ENCODE measurements around the gene NOTCH1. TPM values are rescaled to one million over a fixed set of nuclear protein-coding genes. Genes with fewer than 3 reads are reported as not detected.

NOTCH1 gene
- total RNA-seq, 6 experiments from 2014 or later = 12.1 to 17.1 (median 14.7) TPM

DNA sequence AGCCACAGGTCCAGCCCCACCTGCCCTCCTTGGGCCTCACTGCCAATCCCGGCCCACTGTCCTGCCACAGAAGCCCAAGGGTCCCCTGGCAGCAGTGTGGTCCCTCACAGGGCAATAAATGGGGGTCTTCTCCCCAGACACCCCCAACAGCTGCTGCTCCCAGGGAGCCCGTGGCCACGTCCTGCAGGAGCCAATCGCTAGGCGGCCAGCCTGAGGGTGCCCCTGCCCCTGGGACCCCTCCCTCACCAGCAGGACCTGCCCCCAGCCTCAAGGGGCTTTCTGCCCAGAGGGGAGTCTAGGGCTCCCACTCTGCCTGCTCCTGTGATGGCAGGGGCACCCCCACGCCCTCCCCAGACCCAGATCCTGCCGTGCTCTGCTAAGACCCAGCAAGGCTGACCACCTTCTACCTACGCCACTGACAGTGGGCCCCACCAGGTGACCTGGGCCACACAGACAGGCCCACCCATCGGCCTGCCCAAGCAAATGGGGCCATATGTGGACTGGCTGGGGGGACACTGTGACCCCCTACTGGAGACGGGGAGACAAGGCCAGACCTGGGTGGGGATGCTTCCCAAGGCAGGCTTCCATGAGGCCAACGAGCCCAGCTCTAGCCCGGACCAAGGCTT lies 17.0 kb downstream of the NOTCH1 start:
- DNase-seq = no peak
- H3K9me3 Mint-ChIP-seq = no peaks in the 10 kb centered on the region
- no peaks in the 10 kb centered on the region for H3K36me3 Mint-ChIP-seq (ENCODE audit: low read depth)
- H3K4me3 Mint-ChIP-seq = no peak overlapping the region
- TF ChIP-seq, protein P1, sequence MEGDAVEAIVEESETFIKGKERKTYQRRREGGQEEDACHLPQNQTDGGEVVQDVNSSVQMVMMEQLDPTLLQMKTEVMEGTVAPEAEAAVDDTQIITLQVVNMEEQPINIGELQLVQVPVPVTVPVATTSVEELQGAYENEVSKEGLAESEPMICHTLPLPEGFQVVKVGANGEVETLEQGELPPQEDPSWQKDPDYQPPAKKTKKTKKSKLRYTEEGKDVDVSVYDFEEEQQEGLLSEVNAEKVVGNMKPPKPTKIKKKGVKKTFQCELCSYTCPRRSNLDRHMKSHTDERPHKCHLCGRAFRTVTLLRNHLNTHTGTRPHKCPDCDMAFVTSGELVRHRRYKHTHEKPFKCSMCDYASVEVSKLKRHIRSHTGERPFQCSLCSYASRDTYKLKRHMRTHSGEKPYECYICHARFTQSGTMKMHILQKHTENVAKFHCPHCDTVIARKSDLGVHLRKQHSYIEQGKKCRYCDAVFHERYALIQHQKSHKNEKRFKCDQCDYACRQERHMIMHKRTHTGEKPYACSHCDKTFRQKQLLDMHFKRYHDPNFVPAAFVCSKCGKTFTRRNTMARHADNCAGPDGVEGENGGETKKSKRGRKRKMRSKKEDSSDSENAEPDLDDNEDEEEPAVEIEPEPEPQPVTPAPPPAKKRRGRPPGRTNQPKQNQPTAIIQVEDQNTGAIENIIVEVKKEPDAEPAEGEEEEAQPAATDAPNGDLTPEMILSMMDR (IDR thresholded peaks at IDR 0.05) = no peak
- peaks cover 4% of the 10 kb centered on the region; the same call in 1 of the 2 replicates for H3K27me3 Mint-ChIP-seq (ENCODE audit: insufficient read depth)
- H3K4me1 Mint-ChIP-seq (ENCODE audit: low read depth) = no peaks in the 10 kb centered on the region
- no peak overlapping the region for H3K27ac Mint-ChIP-seq

- Mint-ChIP-seq H3K9me3 (no peaks in the 10 kb centered on the region), H3K27ac (no peak overlapping the region), H3K4me3 (no peak overlapping the region), H3K36me3 (ENCODE audit: low read depth) (no peaks in the 10 kb centered on the region), H3K4me1 (ENCODE audit: low read depth) (no peaks in the 10 kb centered on the region), H3K27me3 (ENCODE audit: insufficient read depth) (peaks cover 4% of the 10 kb centered on the region; the same call in 1 of the 2 replicates)
- DNase-seq = no peak
- TF ChIP-seq, protein P1 (IDR thresholded peaks at IDR 0.05) = no peak
Observed at GRCh38 chr9:136527721-136528710, 17.8 kb downstream of the NOTCH1 start.

DNA sequence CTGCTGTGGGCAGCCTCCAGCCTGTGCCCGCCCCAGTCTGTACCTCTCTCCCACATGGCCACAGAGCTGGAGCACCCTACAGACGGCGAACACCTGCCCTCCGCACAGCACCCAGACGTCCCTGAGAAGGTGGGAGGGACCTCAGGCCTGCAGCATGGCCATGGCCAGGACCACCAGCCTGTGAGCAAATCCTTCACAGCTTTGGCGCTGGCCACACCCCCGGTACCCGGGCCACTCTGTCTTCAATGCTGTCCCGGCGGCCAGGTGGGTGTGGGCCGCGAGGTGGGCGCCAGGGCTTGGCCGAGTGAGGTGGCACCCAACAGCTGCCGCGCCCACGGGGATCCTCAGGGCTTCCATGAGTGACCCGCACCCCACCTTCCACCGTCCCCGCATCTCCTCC lies 18.7 kb downstream of the NOTCH1 start:
- Mint-ChIP-seq H3K27ac (no peak overlapping the region), H3K4me1 (ENCODE audit: low read depth) (no peaks in the 10 kb centered on the region), H3K27me3 (ENCODE audit: insufficient read depth) (peaks cover 4% of the 10 kb centered on the region; the same call in 1 of the 2 replicates), H3K4me3 (no peak overlapping the region), H3K36me3 (ENCODE audit: low read depth) (no peaks in the 10 kb centered on the region), H3K9me3 (no peaks in the 10 kb centered on the region)
- TF ChIP-seq, protein P1 (IDR thresholded peaks at IDR 0.05) = no peak
- DNase-seq = no peak

DNA sequence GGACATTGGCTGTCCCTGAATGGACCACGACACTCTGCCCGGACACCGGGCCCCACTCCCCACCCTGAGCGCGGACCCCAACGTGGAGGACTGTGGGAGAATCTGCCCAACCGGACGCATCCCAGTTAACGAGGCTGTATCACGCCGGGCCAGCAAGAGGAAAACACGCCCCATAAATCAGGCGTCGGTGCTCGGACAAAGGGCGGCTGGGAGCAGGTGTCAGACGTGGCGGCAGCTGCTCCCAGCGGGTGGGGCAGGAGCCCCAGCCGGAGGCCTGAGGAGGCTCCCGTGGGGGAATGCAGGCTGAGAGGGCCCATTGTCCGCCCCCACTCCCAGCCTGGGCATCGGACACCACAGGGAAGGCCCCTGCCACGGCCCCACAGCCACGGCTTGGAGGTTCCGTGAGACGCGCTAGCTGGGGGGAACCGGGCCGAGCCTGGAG lies 19.2 kb downstream of the NOTCH1 start:
- TF ChIP-seq, protein P1 (IDR thresholded peaks at IDR 0.05) = no peak
- no peak overlapping the region for H3K4me3 Mint-ChIP-seq
- H3K36me3 Mint-ChIP-seq (ENCODE audit: low read depth) = no peaks in the 10 kb centered on the region
- no peaks in the 10 kb centered on the region for H3K4me1 Mint-ChIP-seq (ENCODE audit: low read depth)
- H3K27ac Mint-ChIP-seq = no peak overlapping the region
- H3K27me3 Mint-ChIP-seq (ENCODE audit: insufficient read depth) = peaks cover 4% of the 10 kb centered on the region; the same call in 1 of the 2 replicates
- H3K9me3 Mint-ChIP-seq = no peaks in the 10 kb centered on the region
- no peak for DNase-seq

DNA sequence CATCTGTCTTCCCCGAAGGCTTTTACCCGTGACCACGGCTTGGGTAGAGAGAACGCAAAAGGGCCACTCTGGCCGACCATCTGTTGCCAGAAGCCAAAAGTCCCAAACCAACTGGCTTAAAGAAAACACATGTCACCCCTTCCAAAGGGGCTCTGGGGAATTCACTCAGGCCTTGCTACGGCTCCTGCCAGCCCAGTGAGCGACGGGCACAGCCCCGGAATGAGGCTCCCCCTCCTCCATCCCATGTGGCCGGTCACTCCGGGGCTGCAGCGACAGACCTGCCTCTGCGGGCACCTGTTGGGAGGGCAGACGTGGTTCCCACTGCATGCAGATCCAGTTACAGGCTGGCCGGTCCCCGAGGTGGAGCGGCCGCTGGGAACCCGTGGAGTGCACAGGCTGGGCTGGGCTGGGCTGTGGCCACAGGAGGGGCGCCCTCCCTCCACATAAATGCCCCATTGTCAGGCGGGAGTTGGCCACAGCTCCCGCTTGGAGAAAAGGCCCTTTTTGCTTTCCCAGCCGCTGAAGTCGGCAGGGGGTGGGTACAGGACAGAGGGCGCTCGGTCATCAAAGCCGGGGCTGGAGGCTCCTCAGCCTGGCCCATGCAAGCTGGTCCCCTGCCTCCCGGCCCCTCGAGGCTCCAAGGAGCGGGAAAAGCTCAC lies 19.9 kb downstream of the NOTCH1 start:
- no peaks in the 10 kb centered on the region for H3K9me3 Mint-ChIP-seq
- no peak overlapping the region for H3K27ac Mint-ChIP-seq
- DNase-seq = no peak
- TF ChIP-seq, protein P1 (IDR thresholded peaks at IDR 0.05) = no peak
- no peak overlapping the region for H3K4me3 Mint-ChIP-seq
- H3K4me1 Mint-ChIP-seq (ENCODE audit: low read depth) = no peaks in the 10 kb centered on the region
- peaks cover 3% of the 10 kb centered on the region; the same call in 1 of the 2 replicates for H3K27me3 Mint-ChIP-seq (ENCODE audit: insufficient read depth)
- H3K36me3 Mint-ChIP-seq (ENCODE audit: low read depth) = no peaks in the 10 kb centered on the region

Data from HFFc6 (cell line).